A673 (cell line): Measurements from ENCODE around the gene PERP. TPM values are rescaled to one million over a fixed set of nuclear protein-coding genes. Genes with fewer than 3 reads are reported as not detected.

Experiments
- BruUV-seq: library from RNA; stranded (reverse); fragments of 400-500 nt; replicated peaks from 2 replicates; lab custom pipeline; 2021; lab: Mats Ljungman, UMichigan
- CTCF ChIA-PET: fragments of 300-600 bp; sonication (Branson Sonifier 250); formaldehyde crosslinking; loops from one replicate; lab custom pipeline; 2022; ENCODE audit warnings: antibody characterized with exemption; lab: Charles Lee
- POLR2A ChIA-PET: fragments of 300-600 bp; sonication (Branson Sonifier 250); formaldehyde crosslinking; loops from one replicate; lab custom pipeline; 2022; ENCODE audit warnings: antibody characterized with exemption; ENCODE audit not compliant: low non-redundant PET; lab: Charles Lee
- DNase-seq: peaks from one replicate; pipeline ENCODE4 v3.0.0-alpha.2; 2015; ENCODE audit warnings: low spot score
- H3K27ac ChIP-seq: fragments of 200-600 bp; sonication (generic); 2 replicates; pipeline ENCODE4 v1.5.1; 2016; ENCODE audit warnings: mixed run types, low read depth, mild to moderate bottlenecking, mixed read lengths, antibody characterized with exemption, low read length; ENCODE audit not compliant: poor library complexity, severe bottlenecking
- H3K27me3 ChIP-seq: fragments of 200-600 bp; sonication (generic); replicated peaks from 2 replicates; pipeline ENCODE4 v1.6.1; 2017; ENCODE audit warnings: mixed run types, low read depth, mild to moderate bottlenecking, mixed read lengths, antibody characterized with exemption, low read length; ENCODE audit not compliant: insufficient read depth, poor library complexity
- H3K36me3 ChIP-seq: fragments of 200-600 bp; sonication (generic); 2 replicates; pipeline ENCODE4 v1.6.1; 2016; ENCODE audit warnings: mixed run types, mild to moderate bottlenecking, mixed read lengths, antibody characterized with exemption, low read length; ENCODE audit not compliant: insufficient read depth, poor library complexity, severe bottlenecking
- H3K4me1 ChIP-seq: fragments of 200-600 bp; sonication (generic); 2 replicates; pipeline ENCODE4 v1.6.1; 2017; ENCODE audit warnings: mixed run types, mild to moderate bottlenecking, mixed read lengths, antibody characterized with exemption, low read length; ENCODE audit not compliant: insufficient read depth, poor library complexity, severe bottlenecking
- H3K4me3 ChIP-seq: fragments of 200-600 bp; sonication (generic); 2 replicates; pipeline ENCODE4 v1.5.1; 2016; ENCODE audit warnings: low read depth, mixed run types, mild to moderate bottlenecking, mixed read lengths, low read length; ENCODE audit not compliant: poor library complexity, severe bottlenecking
- H3K9me3 ChIP-seq: fragments of 200-600 bp; sonication (generic); 2 replicates; pipeline ENCODE4 v1.6.1; 2016; ENCODE audit warnings: mixed run types, low read depth, mild to moderate bottlenecking, mixed read lengths, antibody characterized with exemption, low read length; ENCODE audit not compliant: poor library complexity, severe bottlenecking
- CTCF ChIP-seq: fragments of 300-800, 200-600 bp; sonication (generic); conservative IDR thresholded peaks from 2 replicates; pipeline ENCODE4 v1.5.1; 2017; ENCODE audit warnings: low read depth, mild to moderate bottlenecking, antibody characterized with exemption, low read length, moderate library complexity, mixed read lengths
- EZH2 ChIP-seq: fragments of 200-600 bp; sonication (generic); IDR thresholded peaks from 2 replicates; pipeline ENCODE4 v1.6.1; 2017; ENCODE audit warnings: borderline replicate concordance, low read depth, mild to moderate bottlenecking, mixed read lengths, antibody characterized with exemption, low read length; ENCODE audit not compliant: poor library complexity, severe bottlenecking
- intact Hi-C: fragments of 100-400 bp; cut with micrococcal nuclease; formaldehyde crosslinking; loops from one replicate; pipeline ENCODE4 v1.10.0; 2022; ENCODE audit not compliant: unreplicated experiment
- total RNA-seq: library from RNA; stranded (reverse); gene quantifications from 2 replicates; pipeline ENCODE4 v1.2.3, GENCODE V29; 2021

Gene PERP
- total RNA-seq, 1 experiment from 2014 or later, result 0.71 TPM

- POLR2A ChIA-PET, result no interaction called here
- Histone ChIP-seq H3K27ac (no peak overlapping the region), H3K27me3 (peaks cover 4% of the 10 kb centered on the region), H3K4me1 (peaks cover 5% of the 10 kb centered on the region), H3K9me3 (no peaks in the 10 kb centered on the region), H3K36me3 (no peaks in the 10 kb centered on the region), H3K4me3 (no peak overlapping the region)
- intact Hi-C loops, result no loop called here
- no peak for TF ChIP-seq EZH2
- TF ChIP-seq CTCF, result no peak
- BruUV-seq, result no TSS peak
- no peak for DNase-seq
- CTCF ChIA-PET, result no interaction called here
Observed at GRCh38 chr6:138087593-138088325, 19.5 kb downstream of the PERP start.

- CTCF ChIA-PET, result no interaction called here
Observed at GRCh38 chr6:138086573-138087196, 20.5 kb downstream of the PERP start.

GRCh38 chr6:138085839-138086222 lies 21.4 kb downstream of the PERP start:
- no peaks in the 10 kb centered on the region for H3K27me3 ChIP-seq
- no peak for DNase-seq
- H3K9me3 ChIP-seq, result no peaks in the 10 kb centered on the region
- CTCF ChIA-PET, result no interaction called here
- H3K4me3 ChIP-seq, result no peak overlapping the region
- H3K36me3 ChIP-seq, result no peaks in the 10 kb centered on the region
- TF ChIP-seq CTCF (no peak), EZH2 (no peak)
- no TSS peak for BruUV-seq
- intact Hi-C loops, result no loop called here
- POLR2A ChIA-PET, result no interaction called here
- peaks cover 5% of the 10 kb centered on the region for H3K4me1 ChIP-seq
- H3K27ac ChIP-seq, result no peak overlapping the region

More at GRCh38 chr6:138086573-138087196, 20.5 kb downstream of the PERP start:
- DNase-seq, result no peak
- no TSS peak for BruUV-seq
- Histone ChIP-seq H3K27me3 (peaks cover 4% of the 10 kb centered on the region), H3K9me3 (no peaks in the 10 kb centered on the region), H3K36me3 (no peaks in the 10 kb centered on the region), H3K4me1 (peaks cover 5% of the 10 kb centered on the region), H3K27ac (no peak overlapping the region), H3K4me3 (no peak overlapping the region)
- TF ChIP-seq CTCF (no peak), EZH2 (no peak)
- POLR2A ChIA-PET, result interaction anchor here (0.6 kb wide), 1 partner anchor 486 kb away, joined by 9 read pairs; no protein-coding TSS in a partner anchor
- intact Hi-C loops, result no loop called here
